HPDE6-E6E7 (cell line): ENCODE data around the gene PDILT.

Source experiments
- DNase-seq: peaks from one replicate; pipeline ENCODE4 v3.0.0; 2011; ENCODE audit warnings: missing footprints; ENCODE audit errors: extremely low spot score

Gene PDILT

DNA sequence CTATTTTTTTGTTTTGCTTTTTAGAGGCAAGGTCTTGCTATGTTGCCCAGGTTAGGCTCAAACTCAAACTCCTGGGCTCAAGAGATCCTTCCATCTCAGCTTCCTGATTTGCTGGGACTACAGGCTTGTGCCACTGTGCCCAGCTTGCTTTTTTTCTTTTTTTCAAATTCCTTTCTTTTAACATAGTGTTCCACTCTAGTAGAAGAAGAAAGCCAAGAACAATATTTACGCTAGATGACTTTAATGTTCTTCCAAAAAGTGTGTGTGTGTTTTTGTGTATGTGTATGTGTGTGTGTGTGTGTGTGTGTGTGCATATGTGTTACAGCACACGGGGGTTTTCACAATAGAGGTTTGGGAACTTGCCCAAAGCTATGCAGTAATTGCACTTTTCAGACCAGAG is 41.3 kb downstream of the PDILT start:
- DNase-seq: no peak

- DNase-seq: no peak
Measured at GRCh38 chr16:20359997-20360396, 44.5 kb downstream of the PDILT start.

DNA sequence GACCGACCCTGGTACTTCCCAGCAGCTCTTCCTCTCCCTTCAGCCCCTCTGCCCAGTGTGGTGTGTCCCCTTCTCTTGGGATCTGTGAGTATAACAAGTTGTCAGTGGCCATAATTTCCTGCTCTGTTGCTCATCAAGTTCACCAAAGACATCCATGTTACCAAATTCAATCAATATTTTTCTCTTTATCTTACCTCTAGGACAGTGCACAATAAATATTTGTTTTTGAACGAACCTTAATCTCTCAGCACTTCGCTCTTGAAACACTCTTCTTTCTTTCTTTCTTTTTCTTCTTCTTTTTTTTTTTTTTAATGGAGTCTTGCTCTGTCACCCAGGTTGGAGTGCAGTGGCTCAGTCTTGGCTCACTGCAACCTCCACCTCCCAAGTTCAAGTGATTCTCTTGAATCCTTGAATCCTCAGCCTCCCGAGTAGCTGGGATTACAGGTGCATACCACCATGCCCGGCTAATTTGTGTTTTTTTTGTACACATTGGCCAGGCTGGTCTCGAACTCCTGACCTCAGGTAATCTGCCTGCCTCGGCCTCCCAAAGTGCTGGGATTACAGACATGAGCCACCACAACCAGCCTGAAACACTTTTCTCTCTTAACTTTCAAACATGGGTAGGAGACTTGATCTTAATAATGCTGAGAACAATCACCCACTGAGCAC is 49.3 kb downstream of the PDILT start:
- DNase-seq: no peak

DNA sequence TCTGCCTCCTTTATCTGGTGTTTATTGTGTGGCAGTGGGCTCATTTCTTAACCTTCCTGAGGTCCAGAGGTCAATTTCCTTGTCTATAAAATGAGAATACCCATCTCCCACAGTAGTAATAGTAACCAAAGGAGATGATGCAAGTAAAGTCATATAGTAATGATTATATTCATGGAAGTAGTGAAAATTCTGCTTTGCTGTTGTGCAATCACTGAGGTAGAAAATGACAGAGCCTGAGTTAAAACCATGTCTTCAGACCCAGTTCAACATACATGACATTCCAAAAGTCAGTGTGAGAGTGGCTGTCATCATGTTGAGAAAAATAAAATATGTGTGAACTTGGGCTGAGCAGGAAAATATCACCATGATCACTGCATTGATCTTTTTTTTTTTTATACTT is 51.2 kb downstream of the PDILT start:
- DNase-seq: no peak

DNA sequence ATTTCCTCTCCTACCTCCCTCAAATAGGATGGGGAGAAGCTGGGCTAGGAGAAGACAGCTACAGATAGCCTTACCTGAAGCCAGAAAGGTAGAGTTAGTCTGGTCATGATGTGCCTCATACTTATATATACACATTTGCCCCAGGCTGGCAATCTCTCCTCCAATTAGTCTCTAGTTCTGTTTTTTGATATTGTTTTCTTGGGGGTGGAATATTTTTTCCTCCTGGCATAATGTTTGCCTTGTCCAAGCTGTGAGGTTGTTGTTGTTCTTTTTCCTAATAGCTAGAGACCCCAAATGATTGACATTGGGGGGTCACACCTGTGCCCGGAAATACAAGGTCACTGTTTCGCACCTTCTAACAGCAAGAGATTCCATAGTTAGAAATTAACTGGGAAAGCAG is 51.9 kb downstream of the PDILT start, which contains the start of gene UMOD:
Gene UMOD, minus strand, starts transcription at position 101 of the 400 bp plus-strand sequence. CDS start 1,978 bp downstream, outside the sequence.
- no peak for DNase-seq

DNA sequence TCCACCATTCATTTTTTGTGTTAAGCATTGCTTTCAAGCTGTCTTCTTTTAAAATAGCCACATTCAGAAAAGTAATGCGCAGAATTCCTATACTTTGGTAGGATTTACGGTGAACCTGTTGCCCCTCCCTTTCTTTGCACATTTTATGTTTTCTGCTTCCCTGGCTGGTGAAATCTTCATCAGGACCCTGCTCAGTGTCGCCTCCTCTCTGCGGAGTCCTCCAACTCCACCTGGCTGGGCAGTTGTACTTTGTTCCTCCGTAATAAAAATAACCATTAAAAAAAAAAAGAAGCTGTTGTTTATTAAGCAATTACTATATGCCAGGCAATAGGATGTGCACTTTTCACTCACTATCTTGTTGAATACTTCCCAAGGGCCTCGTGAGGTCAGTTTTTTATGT is 54.9 kb downstream of the PDILT start:
- no peak for DNase-seq

DNA sequence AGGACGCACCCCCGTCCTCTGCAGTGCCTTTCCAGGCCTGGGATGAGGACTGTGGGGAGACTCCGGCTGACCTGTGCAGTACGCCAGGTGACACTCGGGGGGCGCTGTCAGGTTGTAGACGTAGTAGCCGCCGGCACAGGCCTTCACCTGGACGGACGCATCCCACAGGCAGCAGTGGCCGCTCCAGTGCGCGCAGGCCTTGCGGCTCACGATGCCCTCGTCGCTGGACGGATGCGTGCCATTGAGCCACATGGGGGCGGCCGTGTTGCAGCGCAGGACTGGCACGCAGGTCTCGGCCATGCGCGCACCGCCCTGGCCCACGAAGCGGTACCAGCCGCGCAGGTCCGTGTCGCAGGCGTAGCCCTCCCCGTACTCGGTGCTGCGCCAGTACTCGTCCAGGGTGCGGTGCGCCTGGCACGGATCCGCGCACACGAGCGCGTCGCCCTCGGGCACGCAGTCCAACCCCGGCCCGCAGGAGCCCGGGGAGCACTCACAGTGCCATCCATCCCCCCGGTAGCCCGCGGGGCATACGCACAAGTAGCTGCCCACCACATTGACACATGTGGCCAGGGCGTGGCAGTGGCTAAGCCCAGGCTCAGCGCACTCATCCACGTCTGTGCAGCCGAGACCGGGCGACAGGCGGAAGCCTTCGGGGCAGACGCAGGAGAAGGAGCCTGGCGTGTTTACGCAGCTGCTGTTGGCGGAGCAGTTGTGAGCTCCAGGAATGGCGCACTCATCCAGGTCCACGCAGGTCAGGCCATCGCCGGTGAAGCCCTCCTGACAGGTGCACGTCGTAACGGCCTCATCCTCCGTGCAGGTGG is 56.0 kb downstream of the PDILT start:
- DNase-seq: no peak

DNA sequence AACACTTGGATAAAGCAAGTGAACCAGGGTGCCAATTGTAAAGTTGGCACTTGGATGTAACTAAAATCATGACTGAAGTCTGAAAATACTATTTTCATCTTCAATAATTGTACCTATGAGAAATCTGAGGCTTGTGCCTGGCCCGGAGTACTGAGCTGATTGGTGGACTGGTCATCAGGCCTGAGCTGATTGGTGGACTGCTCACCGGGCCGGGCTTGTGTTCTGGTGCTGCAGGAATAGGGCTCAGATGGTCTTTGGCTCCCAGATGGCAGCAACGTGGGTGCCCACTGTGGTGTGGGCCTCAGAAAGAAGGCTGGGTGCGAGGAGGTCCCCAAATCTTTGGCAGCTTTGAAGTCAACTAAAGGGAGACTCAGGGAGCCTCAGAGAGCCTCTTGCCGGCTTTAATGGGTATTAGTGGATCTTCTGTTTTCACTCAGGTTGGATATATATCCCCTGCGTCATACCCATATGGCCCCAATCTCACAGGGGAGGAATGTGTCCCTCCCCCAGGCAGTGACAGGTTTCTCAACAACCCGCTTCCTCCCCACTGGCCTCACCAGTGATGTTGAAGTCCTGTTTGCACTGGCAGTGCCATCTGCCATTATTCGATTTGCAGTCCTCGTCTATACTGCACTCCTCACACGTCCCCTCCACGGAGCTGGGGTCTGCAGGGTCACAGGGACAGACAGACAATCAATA is 56.7 kb downstream of the PDILT start:
- no peak for DNase-seq

- DNase-seq: no peak
Measured at GRCh38 chr16:20344611-20345010, 59.9 kb downstream of the PDILT start.

- DNase-seq: no peak
Measured at GRCh38 chr16:20339744-20340143, 64.8 kb downstream of the PDILT start.

- no peak for DNase-seq
Measured at GRCh38 chr16:20336955-20337354, 67.6 kb downstream of the PDILT start.

DNA sequence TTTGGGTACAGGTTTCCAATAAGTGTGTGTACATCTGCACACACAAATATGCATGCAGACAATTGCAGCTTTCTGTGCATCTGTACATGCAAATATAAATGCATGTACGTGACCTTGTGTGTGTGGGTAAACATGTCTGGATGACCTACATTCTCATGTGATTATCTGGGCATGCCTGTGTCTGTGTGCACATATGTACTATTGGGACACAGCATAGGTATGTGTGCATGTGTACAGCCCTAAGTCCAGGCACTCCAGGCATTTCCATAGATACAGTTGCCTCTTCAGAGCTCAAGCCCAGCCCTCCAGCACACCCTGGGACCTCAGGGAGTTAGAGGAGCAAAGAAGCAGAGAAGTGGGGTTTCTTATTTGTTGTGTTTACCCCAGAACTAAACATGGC is 70.1 kb downstream of the PDILT start:
- DNase-seq: no peak

DNA sequence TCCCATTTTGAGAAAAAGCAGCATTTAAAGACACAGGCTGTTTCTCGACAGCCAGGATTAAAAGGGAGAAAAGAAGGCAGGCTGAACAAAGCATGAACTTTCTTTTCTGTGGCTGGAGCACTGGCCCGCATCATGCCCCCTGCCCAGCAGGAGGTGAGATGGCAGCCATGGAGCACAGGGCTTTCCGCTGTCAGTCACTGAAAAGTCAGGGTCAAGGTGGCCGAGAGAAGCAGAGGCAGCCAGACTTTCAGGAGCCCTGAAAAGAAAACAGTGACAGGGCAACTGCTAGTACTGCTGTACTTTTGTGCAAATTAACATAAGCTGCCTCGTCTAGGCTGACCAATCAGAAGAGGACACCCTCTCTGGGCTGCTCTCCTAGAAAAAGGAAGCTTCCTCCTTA is 71.4 kb downstream of the PDILT start:
- DNase-seq: no peak

- DNase-seq: no peak
Measured at GRCh38 chr16:20332411-20332810, 72.1 kb downstream of the PDILT start.

DNA sequence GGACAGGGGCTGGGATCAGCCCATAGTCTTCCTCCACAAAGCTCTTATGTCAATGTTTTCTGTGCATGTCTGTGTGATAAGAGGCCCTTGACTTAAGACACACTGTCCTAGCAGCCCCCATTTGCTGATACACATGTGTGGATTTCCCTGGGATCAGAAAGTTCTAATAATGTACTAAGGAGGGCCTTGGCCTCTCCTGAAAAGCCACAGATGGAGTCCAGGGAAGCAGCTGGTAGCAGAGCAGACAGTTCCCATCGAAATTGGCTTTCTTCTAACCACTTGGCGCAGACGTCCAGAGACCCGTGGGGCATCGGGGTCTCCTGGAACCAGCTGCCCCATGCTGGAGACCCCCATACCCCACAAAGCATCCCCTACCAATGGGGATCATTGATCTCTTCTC is 72.9 kb downstream of the PDILT start:
- DNase-seq: no peak

- DNase-seq: no peak
Measured at GRCh38 chr16:20329392-20330138, 75.0 kb downstream of the PDILT start.

DNA sequence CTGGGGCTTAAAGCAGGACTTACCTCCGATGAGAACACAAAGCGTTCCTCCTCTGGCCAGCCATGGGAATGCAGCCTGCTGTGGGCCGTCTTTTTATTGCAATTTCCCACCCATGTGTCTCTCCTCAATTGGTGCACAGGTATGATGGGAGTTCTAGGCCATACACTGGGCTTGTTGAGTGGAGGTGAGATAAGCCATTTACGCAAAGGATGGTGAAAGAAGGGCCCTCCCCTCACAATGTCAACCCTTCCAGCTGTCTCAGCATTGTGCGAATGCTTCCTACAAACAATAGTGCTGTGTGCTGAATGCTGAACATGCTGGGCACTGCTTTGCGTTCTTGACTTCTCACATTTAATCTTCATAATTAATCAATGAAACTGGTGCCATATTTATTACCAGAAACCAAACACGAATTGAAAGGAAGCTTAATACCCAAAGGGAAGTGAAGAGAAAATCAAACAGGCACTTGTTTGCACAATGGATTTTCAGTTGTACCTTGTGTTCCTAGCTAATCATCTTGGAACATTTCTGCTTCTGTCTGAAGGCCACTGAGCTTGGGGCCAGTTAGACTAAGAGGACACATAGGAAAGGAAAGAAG is 77.0 kb downstream of the PDILT start, which contains the start of gene GP2:
Gene GP2, minus strand, starts transcription at position 70 of the 598 bp plus-strand sequence. CDS start 1,082 bp downstream, outside the sequence.
- DNase-seq: no peak

DNA sequence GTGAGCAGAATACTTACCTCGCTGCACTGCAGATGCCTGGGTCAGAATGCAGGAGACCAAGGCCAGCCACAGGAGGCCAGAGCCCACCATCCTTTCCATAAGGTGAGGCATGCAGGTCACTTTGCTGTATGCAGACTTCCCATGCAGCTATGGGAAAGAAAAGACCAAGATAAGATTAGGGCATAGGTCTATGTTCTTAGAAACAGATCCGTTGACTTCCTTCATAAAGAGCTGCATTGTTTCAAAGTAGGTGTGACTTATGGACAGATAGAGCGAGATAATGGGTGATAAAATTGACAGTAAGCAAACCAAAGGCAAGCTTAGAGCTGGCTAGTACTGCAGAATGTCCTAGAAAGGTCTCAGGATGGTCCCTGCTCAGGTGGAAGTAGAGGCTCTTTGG is 78.2 kb downstream of the PDILT start:
- DNase-seq: no peak

DNA sequence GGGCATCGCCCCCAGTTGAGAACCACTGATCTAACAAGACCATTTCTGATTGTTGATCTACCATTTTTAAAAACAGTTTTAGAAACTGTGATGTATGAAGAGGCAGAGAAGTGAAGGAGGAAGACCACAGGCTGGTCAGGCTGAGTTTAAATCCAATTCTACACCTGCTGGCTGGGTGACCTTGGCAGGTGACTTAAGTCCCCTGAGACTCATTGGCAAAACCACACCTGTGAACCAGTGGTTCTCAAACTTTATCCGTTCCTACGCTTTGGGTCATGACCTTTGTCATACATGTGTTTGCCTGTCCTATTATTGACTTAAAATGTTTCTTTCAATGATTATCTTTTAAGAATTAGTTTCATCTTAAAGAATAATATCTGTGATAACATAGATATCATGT is 79.5 kb downstream of the PDILT start:
- DNase-seq: no peak

DNA sequence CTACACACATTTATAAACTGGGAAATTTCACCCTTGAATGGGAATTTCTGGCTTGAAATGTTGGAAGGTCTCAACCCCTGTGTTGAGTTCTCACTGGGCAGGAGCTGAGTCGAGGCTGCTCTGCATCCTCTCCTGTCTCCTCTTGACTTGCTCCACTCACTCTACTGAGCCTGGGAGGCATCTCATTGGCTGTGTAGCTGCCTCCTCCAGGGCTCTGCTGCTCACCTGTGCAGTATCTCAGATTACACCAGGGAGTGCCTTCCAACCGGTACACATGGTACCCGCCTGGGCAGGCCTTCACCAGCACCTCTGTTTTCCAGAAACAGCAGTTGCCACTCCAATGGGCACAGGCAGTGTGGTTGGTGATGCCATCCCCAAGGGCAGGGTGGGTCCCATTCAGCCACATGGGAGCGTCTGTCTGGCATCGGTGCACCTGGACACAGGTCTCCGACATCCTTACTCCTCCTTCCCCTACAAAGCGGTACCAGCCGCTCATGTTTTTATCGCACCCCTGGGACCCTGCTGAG is 80.9 kb downstream of the PDILT start:
- DNase-seq: no peak

DNA sequence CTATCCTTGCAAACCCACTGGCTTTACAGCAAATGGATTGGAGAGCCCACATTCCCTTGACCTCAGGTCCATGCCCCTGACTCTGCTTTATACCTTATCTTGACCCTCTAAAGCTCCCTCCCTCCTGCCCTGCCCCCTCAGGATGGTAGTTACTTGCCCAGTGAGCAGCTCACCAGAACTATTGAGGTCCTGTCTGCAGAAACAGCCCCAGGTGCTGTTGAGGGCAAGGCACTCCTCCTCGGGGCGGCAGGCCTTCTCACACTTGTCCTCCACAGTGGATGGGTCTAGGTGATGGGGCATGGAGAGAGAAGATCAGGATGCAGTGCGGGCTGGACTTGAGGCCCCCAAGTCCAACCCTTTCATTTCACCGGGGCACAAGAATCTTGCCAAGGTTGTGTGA is 81.8 kb downstream of the PDILT start:
- no peak for DNase-seq
